ENCODE results near the gene CDH23.

CDH23 gene

GRCh38 chr10:71392791-71393781, 3.6 kb upstream of the CDH23 start:
- DNase-seq, result no peak

GRCh38 chr10:71393841-71394475, 2.8 kb upstream of the CDH23 start:
- DNase-seq, result no peak

GRCh38 chr10:71394926-71395562, 1.7 kb upstream of the CDH23 start:
- DNase-seq, result no peak

- DNase-seq, result no peak
Observed at GRCh38 chr10:71395621-71396020, 1.1 kb upstream of the CDH23 start.

- no peak for DNase-seq
Observed at GRCh38 chr10:71396084-71396710, 523 bp upstream of the CDH23 start.

- DNase-seq, result no peak
Observed at GRCh38 chr10:71397296-71398212, 834 bp downstream of the CDH23 start.

GRCh38 chr10:71398976-71399375, 2.3 kb downstream of the CDH23 start:
- no peak for DNase-seq

- no peak for DNase-seq
Observed at GRCh38 chr10:71399946-71400345, 3.2 kb downstream of the CDH23 start.

- no peak for DNase-seq
Observed at GRCh38 chr10:71401056-71401455, 4.3 kb downstream of the CDH23 start.

- DNase-seq, result no peak
Observed at GRCh38 chr10:71402005-71402404, 5.3 kb downstream of the CDH23 start.

GRCh38 chr10:71404503-71405295, 8.0 kb downstream of the CDH23 start:
- no peak for DNase-seq

GRCh38 chr10:71406878-71407277, 10.2 kb downstream of the CDH23 start:
- no peak for DNase-seq

- DNase-seq, result no peak
Observed at GRCh38 chr10:71408436-71409225, 11.9 kb downstream of the CDH23 start.

- no peak for DNase-seq
Observed at GRCh38 chr10:71409516-71410104, 12.9 kb downstream of the CDH23 start.

GRCh38 chr10:71413581-71413980, 16.9 kb downstream of the CDH23 start:
- no peak for DNase-seq

GRCh38 chr10:71414359-71414758, 17.6 kb downstream of the CDH23 start:
- no peak for DNase-seq

GRCh38 chr10:71419002-71419540, 22.4 kb downstream of the CDH23 start:
- no peak for DNase-seq

GRCh38 chr10:71419750-71420149, 23.0 kb downstream of the CDH23 start:
- DNase-seq, result no peak

- no peak for DNase-seq
Observed at GRCh38 chr10:71421075-71421434, 24.3 kb downstream of the CDH23 start.

GRCh38 chr10:71423250-71423649, 26.5 kb downstream of the CDH23 start:
- DNase-seq, result no peak

All from effector CD8-positive, alpha-beta T cell (primary cell).